ENCODE measurements around the gene ATG7. TPM values are rescaled to one million over a fixed set of nuclear protein-coding genes. Genes with fewer than 3 reads are reported as not detected.
A peak's percentile ranks its signal among the peaks of the same experiment; 100 is the strongest.
"Not testable (repeated sequence)": the region's sequence is repeated elsewhere in the genome, so short reads cannot be mapped to it uniquely, and the experiment has no call there.

The ATG7 gene
- total RNA-seq, 1 experiment from 2014 or later = 36.0 TPM

DNA sequence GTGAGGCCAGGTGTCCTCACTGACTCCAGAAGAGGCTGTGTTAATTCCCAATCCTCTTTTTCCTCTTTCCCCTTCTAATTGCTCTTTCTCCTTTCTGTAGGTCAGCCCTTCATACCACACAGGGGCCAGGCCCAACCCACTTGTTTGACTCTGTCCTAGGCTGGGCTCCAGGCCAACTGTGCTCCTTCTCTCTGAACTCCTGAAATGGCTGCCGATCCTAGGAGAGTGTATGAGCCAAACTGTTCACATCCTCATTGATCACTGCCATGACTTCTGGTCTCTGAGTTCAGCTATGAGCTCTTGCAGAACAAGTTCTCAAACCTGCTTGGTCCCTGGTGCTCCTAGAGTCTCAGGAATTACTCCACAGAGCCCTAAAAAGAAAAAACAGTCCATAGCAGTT lies 226.4 kb downstream of the ATG7 start:
- DNase-seq (ENCODE audit: low read depth, low spot score) (no peak), ATAC-seq (no peak)
- H3K4me1 ChIP-seq (ENCODE audit: control insufficient read depth, insufficient read depth, low read length) = no peaks in the 10 kb centered on the region; the same call in 1 of the 2 replicates
- H3K4me3 ChIP-seq (ENCODE audit: low read depth in 2 of 2, low read length in 2 of 2) = no peak overlapping the region
- POLR2A ChIA-PET = no interaction called here
- no peaks in the 10 kb centered on the region for H3K36me3 ChIP-seq (ENCODE audit: control insufficient read depth, insufficient read depth, low read length)
- no peaks in the 10 kb centered on the region for H3K27me3 ChIP-seq (ENCODE audit: control insufficient read depth, insufficient read depth, low read length)
- BruUV-seq (replicated peaks) = no TSS peak
- TF ChIP-seq SIN3A (IDR thresholded peaks at IDR 0.05; ENCODE audit: borderline replicate concordance, insufficient read depth, low read depth, low read length) (no peak), TCF7L2 (IDR thresholded peaks at IDR 0.05; ENCODE audit: low read depth, low read length) (no peak), CTCF (IDR thresholded peaks at IDR 0.05) (no peak), POLR2AphosphoS5 (IDR thresholded peaks at IDR 0.05; ENCODE audit: low read depth, low read length) (no peak)
- TF ChIP-seq, protein P1, sequence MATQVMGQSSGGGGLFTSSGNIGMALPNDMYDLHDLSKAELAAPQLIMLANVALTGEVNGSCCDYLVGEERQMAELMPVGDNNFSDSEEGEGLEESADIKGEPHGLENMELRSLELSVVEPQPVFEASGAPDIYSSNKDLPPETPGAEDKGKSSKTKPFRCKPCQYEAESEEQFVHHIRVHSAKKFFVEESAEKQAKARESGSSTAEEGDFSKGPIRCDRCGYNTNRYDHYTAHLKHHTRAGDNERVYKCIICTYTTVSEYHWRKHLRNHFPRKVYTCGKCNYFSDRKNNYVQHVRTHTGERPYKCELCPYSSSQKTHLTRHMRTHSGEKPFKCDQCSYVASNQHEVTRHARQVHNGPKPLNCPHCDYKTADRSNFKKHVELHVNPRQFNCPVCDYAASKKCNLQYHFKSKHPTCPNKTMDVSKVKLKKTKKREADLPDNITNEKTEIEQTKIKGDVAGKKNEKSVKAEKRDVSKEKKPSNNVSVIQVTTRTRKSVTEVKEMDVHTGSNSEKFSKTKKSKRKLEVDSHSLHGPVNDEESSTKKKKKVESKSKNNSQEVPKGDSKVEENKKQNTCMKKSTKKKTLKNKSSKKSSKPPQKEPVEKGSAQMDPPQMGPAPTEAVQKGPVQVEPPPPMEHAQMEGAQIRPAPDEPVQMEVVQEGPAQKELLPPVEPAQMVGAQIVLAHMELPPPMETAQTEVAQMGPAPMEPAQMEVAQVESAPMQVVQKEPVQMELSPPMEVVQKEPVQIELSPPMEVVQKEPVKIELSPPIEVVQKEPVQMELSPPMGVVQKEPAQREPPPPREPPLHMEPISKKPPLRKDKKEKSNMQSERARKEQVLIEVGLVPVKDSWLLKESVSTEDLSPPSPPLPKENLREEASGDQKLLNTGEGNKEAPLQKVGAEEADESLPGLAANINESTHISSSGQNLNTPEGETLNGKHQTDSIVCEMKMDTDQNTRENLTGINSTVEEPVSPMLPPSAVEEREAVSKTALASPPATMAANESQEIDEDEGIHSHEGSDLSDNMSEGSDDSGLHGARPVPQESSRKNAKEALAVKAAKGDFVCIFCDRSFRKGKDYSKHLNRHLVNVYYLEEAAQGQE (IDR thresholded peaks at IDR 0.05; ENCODE audit: insufficient read depth in 1 of 2, low read depth in 2 of 2, low read length in 1 of 2) = no peak
- H3K27ac ChIP-seq (ENCODE audit: low read length) = peak overlapping the region; percentile 51; the same call in 1 of the 2 replicates
- intact Hi-C loops (cut with micrococcal nuclease; ENCODE audit: unreplicated experiment) (no loop called here), in situ Hi-C loops (cut with HindIII; ENCODE audit: low pct_unique_long_range_greater_than_20kb, low sequenced_read_pairs) (no loop called here)
- CTCF ChIA-PET = no interaction called here
- H3K9me3 ChIP-seq (ENCODE audit: control insufficient read depth, insufficient read depth, low read depth, low read length) = no peaks in the 10 kb centered on the region

DNA sequence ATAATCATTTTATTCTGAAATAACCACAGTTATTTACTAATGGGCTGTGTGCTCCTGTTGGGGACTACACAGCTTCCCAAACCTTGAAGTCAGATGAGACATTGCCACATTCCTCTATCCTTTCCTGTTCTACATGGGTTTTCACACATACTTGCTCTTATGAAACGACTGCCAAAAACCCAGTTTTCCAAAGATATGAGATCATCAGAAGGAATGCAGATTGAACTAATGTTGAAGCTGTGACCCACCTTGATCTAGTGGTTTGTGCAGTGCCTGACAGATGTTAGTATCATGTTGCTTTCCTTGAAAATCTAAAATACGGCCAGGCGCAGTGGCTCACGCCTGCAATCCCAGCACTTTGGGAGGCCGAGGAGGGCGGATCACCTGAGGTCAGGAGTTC lies 226.9 kb downstream of the ATG7 start:
- TF ChIP-seq SIN3A (IDR thresholded peaks at IDR 0.05; ENCODE audit: borderline replicate concordance, insufficient read depth, low read depth, low read length) = no peak
- TF ChIP-seq POLR2AphosphoS5 (IDR thresholded peaks at IDR 0.05; ENCODE audit: low read depth, low read length) = no peak
- TF ChIP-seq, protein P1 (IDR thresholded peaks at IDR 0.05; ENCODE audit: insufficient read depth in 1 of 2, low read depth in 2 of 2, low read length in 1 of 2) = no peak
- no peak for TF ChIP-seq CTCF (IDR thresholded peaks at IDR 0.05)
- TF ChIP-seq TCF7L2 (IDR thresholded peaks at IDR 0.05; ENCODE audit: low read depth, low read length) = no peak
- in situ Hi-C loops (cut with HindIII; ENCODE audit: low pct_unique_long_range_greater_than_20kb, low sequenced_read_pairs) = no loop called here
- no peaks in the 10 kb centered on the region for H3K27me3 ChIP-seq (ENCODE audit: control insufficient read depth, insufficient read depth, low read length)
- H3K27ac ChIP-seq (ENCODE audit: low read length) = peak overlapping the region; percentile 51; the same call in 1 of the 2 replicates
- no peak for ATAC-seq
- no peak overlapping the region for H3K4me3 ChIP-seq (ENCODE audit: low read depth in 2 of 2, low read length in 2 of 2)
- ChIA-PET CTCF (no interaction called here), POLR2A (no interaction called here)
- H3K36me3 ChIP-seq (ENCODE audit: control insufficient read depth, insufficient read depth, low read length) = no peaks in the 10 kb centered on the region
- no peaks in the 10 kb centered on the region; the same call in 1 of the 2 replicates for H3K4me1 ChIP-seq (ENCODE audit: control insufficient read depth, insufficient read depth, low read length)
- intact Hi-C loops (cut with micrococcal nuclease; ENCODE audit: unreplicated experiment) = no loop called here
- no peak for DNase-seq (ENCODE audit: low read depth, low spot score)
- no TSS peak for BruUV-seq (replicated peaks)
- H3K9me3 ChIP-seq (ENCODE audit: control insufficient read depth, insufficient read depth, low read depth, low read length) = no peaks in the 10 kb centered on the region

DNA sequence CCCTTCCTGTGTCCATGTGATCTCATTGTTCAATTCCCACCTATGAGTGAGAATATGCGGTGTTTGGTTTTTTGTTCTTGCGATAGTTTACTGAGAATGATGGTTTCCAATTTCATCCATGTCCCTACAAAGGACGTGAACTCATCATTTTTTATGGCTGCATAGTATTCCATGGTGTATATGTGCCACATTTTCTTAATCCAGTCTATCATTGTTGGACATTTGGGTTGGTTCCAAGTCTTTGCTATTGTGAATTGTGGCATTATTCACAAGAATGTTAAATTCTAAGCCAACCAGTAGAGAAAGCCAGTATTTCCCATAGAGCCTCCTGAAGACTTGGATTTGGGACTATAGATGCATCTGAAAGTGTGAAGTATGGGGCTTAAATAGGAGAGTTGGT lies 230.2 kb downstream of the ATG7 start:
- H3K4me1 ChIP-seq (ENCODE audit: control insufficient read depth, insufficient read depth, low read length); H3K27me3 ChIP-seq (ENCODE audit: control insufficient read depth, insufficient read depth, low read length); H3K4me3 ChIP-seq (ENCODE audit: low read depth in 2 of 2, low read length in 2 of 2); in situ Hi-C loops (cut with HindIII; ENCODE audit: low pct_unique_long_range_greater_than_20kb, low sequenced_read_pairs); BruUV-seq (replicated peaks); intact Hi-C loops (cut with micrococcal nuclease; ENCODE audit: unreplicated experiment); H3K27ac ChIP-seq (ENCODE audit: low read length); H3K9me3 ChIP-seq (ENCODE audit: control insufficient read depth, insufficient read depth, low read depth, low read length); ATAC-seq; POLR2A ChIA-PET; H3K36me3 ChIP-seq (ENCODE audit: control insufficient read depth, insufficient read depth, low read length); DNase-seq (ENCODE audit: low read depth, low spot score): not testable (repeated sequence)
- CTCF ChIA-PET = interaction anchor here (0.6 kb wide), 1 partner anchor 33 kb away, joined by 4 read pairs; no protein-coding TSS in a partner anchor
